K562 (cell line): ENCODE results near the gene MVK. TPM values are rescaled to one million over a fixed set of nuclear protein-coding genes. Genes with fewer than 3 reads are reported as not detected.
A peak's percentile ranks its signal among the peaks of the same experiment; 100 is the strongest.

Experiments
- ATAC-seq: fragments of 200-7000 bp; cut with Tn5 transposase; 3 replicates; pipeline ENCODE4 v1.9.1; 2020; ENCODE audit warnings: moderate library complexity
- BruUV-seq: library from RNA; stranded (reverse); fragments of 400-500 nt; replicated peaks from 2 replicates; lab custom pipeline; 2021; lab: Mats Ljungman, UMichigan
- CTCF ChIA-PET: fragments of 300-600 bp; formaldehyde crosslinking; extraction: SDS; loops from one replicate; lab custom pipeline; 2021; ENCODE audit warnings: low intra/inter-chr PET ratio; lab: Yijun Ruan, JAX
- POLR2A ChIA-PET: fragments of 300-600, 350-650 bp; sonication (Branson Sonifier 250); formaldehyde crosslinking; extraction: SDS; loops from one replicate; lab custom pipeline; 2021; ENCODE audit warnings: antibody characterized with exemption, inconsistent platforms; lab: Yijun Ruan, JAX
- DNase-seq, 4 experiments: peaks; one replicate each; pipeline versions ENCODE4 v3.0.0 to v3.0.0-alpha.2; 2011 to 2018; ENCODE audit warnings: low spot score in 3 of 4, mixed read lengths in 3 of 4; ENCODE audit errors: extremely low read depth in 1 of 4
- FAIRE-seq: peaks from 2 replicates; lab custom pipeline; 2011; peaks lifted over from hg19 to GRCh38; lab: Jason Lieb, UNC
- H2AFZ ChIP-seq: 2 replicates; pipeline ENCODE4 v1.6.0; 2011; ENCODE audit warnings: low read depth, low read length, control low read depth, inconsistent platforms
- H3K27ac ChIP-seq: fragments of 200-600 bp; 3 replicates; pipeline ENCODE4 v1.8.0; 2011; ENCODE audit warnings: low read depth, mild to moderate bottlenecking, control low read depth, inconsistent platforms, low read length, moderate library complexity, mixed read lengths; ENCODE audit errors: extremely low read depth
- H3K27me3 ChIP-seq, 2 experiments: fragments of 300-600 bp in 1 of 2; 2 replicates in 1 of 2; 3 replicates in 1 of 2; pipeline versions ENCODE4 v1.6.0 to v1.8.0; 2011; ENCODE audit warnings: inconsistent platforms in 2 of 2, low read length in 2 of 2, mild to moderate bottlenecking in 1 of 2, mixed read lengths in 1 of 2, moderate library complexity in 1 of 2; ENCODE audit not compliant: control insufficient read depth in 2 of 2, insufficient read depth in 2 of 2
- H3K36me3 ChIP-seq: fragments of 300-600 bp; 3 replicates; pipeline ENCODE4 v1.8.0; 2011; ENCODE audit warnings: mild to moderate bottlenecking, low read length, inconsistent platforms; ENCODE audit not compliant: control insufficient read depth, insufficient read depth
- H3K4me1 ChIP-seq, 2 experiments: fragments of 200-600 bp in 1 of 2; replicated peaks in 1 of 2; 2 replicates in 1 of 2; 3 replicates in 1 of 2; pipeline versions ENCODE4 v1.5.1 to v1.8.0; 2011; ENCODE audit warnings: inconsistent platforms in 2 of 2, low read length in 2 of 2, mild to moderate bottlenecking in 1 of 2, mixed read lengths in 1 of 2, moderate library complexity in 1 of 2; ENCODE audit not compliant: control insufficient read depth in 2 of 2, insufficient read depth in 2 of 2
- H3K4me2 ChIP-seq: 2 replicates; pipeline ENCODE4 v1.6.1; 2011; ENCODE audit warnings: low read length, control low read depth, inconsistent platforms, mixed read lengths; ENCODE audit not compliant: insufficient read depth
- H3K4me3 ChIP-seq: fragments of 200-600 bp; sonication (generic), shearing (Covaris generic); 2 replicates; pipeline ENCODE4 v1.5.1; 2016; ENCODE audit warnings: control low read depth, inconsistent platforms
- H3K79me2 ChIP-seq: fragments of 200-600 bp; 3 replicates; pipeline ENCODE4 v1.8.0; 2011; ENCODE audit warnings: low read length, inconsistent platforms; ENCODE audit not compliant: control insufficient read depth, insufficient read depth
- H3K9ac ChIP-seq, 2 experiments: 2 replicates each; pipeline versions ENCODE4 v1.6.0 to v1.6.1; 2011; ENCODE audit warnings: low read depth in 2 of 2, low read length in 2 of 2, control low read depth in 1 of 2, inconsistent platforms in 1 of 2, mild to moderate bottlenecking in 1 of 2, mixed read lengths in 1 of 2; ENCODE audit not compliant: insufficient read depth in 1 of 2
- H3K9me1 ChIP-seq: one replicate; pipeline ENCODE4 v1.6.0; 2011; ENCODE audit warnings: inconsistent platforms, mild to moderate bottlenecking, low read length, moderate library complexity; ENCODE audit not compliant: control insufficient read depth, insufficient read depth
- H3K9me3 ChIP-seq: replicated peaks from 2 replicates; pipeline ENCODE4 v1.5.1; 2011; ENCODE audit warnings: low read depth, low read length, inconsistent platforms; ENCODE audit not compliant: control insufficient read depth, insufficient read depth
- H4K20me1 ChIP-seq: replicated peaks from 2 replicates; pipeline ENCODE4 v1.6.1; 2011; ENCODE audit warnings: low read length, inconsistent platforms, mixed read lengths; ENCODE audit not compliant: control insufficient read depth, insufficient read depth
- CHD4 ChIP-seq: fragments of 200-600 bp; sonication (generic); IDR thresholded peaks from 3 replicates; pipeline ENCODE4 v1.6.1; 2012; ENCODE audit warnings: low read depth, mild to moderate bottlenecking, mixed read lengths, low read length, inconsistent platforms; ENCODE audit not compliant: insufficient read depth, insufficient replicate concordance, poor library complexity, severe bottlenecking
- ETS2 ChIP-seq: IDR thresholded peaks from 2 replicates; pipeline ENCODE4 v1.6.1; 2016; ENCODE audit warnings: borderline replicate concordance, missing genetic modification characterization, mild to moderate bottlenecking, moderate library complexity, missing compliant biosample characterization; ENCODE audit not compliant: poor library complexity, severe bottlenecking
- FOSL1 ChIP-seq: fragments of 200-800 bp; sonication (Bioruptor generic); conservative IDR thresholded peaks from 2 replicates; pipeline ENCODE4 v1.6.1; 2016; ENCODE audit warnings: missing genetic modification characterization, missing compliant biosample characterization
- KLF1 ChIP-seq: fragments of 450-650 bp; IDR thresholded peaks from 2 replicates; pipeline ENCODE4 v1.6.1; 2016; ENCODE audit warnings: missing genetic modification characterization, missing compliant biosample characterization
- MCM7 ChIP-seq, 2 experiments: fragments of 450-650 bp; IDR thresholded peaks; 2 replicates each; pipeline ENCODE4 v1.6.1; 2016 to 2018
- PPARD ChIP-seq: fragments of 250-450 bp; sonication (Bioruptor Pico); IDR thresholded peaks from 2 replicates; pipeline ENCODE4 v1.8.0; 2022; ENCODE audit warnings: inconsistent platforms, mild to moderate bottlenecking, moderate library complexity
- RCOR1 ChIP-seq, 2 experiments: IDR thresholded peaks; 2 replicates each; pipeline ENCODE4 v1.6.1; 2012; ENCODE audit warnings: low read depth in 2 of 2, low read length in 2 of 2, borderline replicate concordance in 1 of 2, improper control_type of control experiment in 1 of 2
- SMAD2 ChIP-seq: fragments of 150-350 bp; IDR thresholded peaks from 2 replicates; pipeline ENCODE4 v1.6.1; 2014; ENCODE audit warnings: low read depth, mild to moderate bottlenecking, low read length
- TRIM24 ChIP-seq, 2 experiments: fragments of 450-650 bp; IDR thresholded peaks; 2 replicates each; pipeline ENCODE4 v1.6.1; 2016
- ZNF184 ChIP-seq: sonication (generic); formaldehyde crosslinking; IDR thresholded peaks from 2 replicates; pipeline ENCODE4 v1.5.0; 2020; ENCODE audit warnings: missing genetic modification reagents
- ZNF717 ChIP-seq: fragments of 250-450 bp; sonication (Bioruptor Pico); IDR thresholded peaks from 2 replicates; pipeline ENCODE4 v1.5.0; 2021
- WGBS: fragments of 100-300 bp; shearing (Covaris generic); methylation state at CpG from one replicate; pipeline ENCODE4 v1.1.6; 2016; ENCODE audit warnings: low coverage, mixed read lengths; ENCODE audit not compliant: insufficient coverage; ENCODE audit errors: missing lambda C conversion rate; 5-methylcytosine and 5-hydroxymethylcytosine counted together
- in situ Hi-C: fragments of 300-500 bp; cut with MboI; formaldehyde crosslinking; loops from 4 replicates; pipeline ENCODE4 v1.15.0; 2018; ENCODE audit warnings: inconsistent platforms, mixed read lengths
- intact Hi-C: fragments of 100-400 bp; cut with micrococcal nuclease; formaldehyde crosslinking; loops from 2 replicates; pipeline ENCODE4 v1.14.2; 2022
- polyA plus RNA-seq, 8 experiments: library from polyadenylated mRNA; depleted of rRNA in 4 of 8; stranded (reverse) in 5 of 8; unstranded in 3 of 8; fragments of >200 nt; fragmentation: Nextera tagmentation in 2 of 8; fragmentation: Illumina TruSeq in 1 of 8; extraction: Ambion mirVana in 2 of 8; extraction: Trizol in 1 of 8; gene quantifications; 2 replicates each; pipeline versions ENCODE4 v1.2.1 to v1.2.3, GENCODE V29; 2011 to 2014; ENCODE audit warnings: inconsistent platforms in 1 of 8, missing spikeins in 1 of 8
- total RNA-seq, 7 experiments: library from RNA; depleted of rRNA in 6 of 7; stranded (reverse); fragments of >200 nt in 6 of 7; fragmentation: Illumina TruSeq in 2 of 7; extraction: Trizol in 2 of 7; gene quantifications; 2 replicates each; pipeline versions ENCODE4 v1.2.1 to v1.2.3, GENCODE V29; 2011 to 2021; ENCODE audit warnings: low replicate concordance in 1 of 7
- TF ChIP-seq, protein P1 (sequence below), 2 experiments: fragments of 450-650 bp; IDR thresholded peaks; 2 replicates each; pipeline ENCODE4 v1.6.1; 2016
- TF ChIP-seq, protein P2 (sequence below): fragments of 450-650 bp; formaldehyde crosslinking; IDR thresholded peaks from 2 replicates; pipeline ENCODE4 v1.4.0; 2022; ENCODE audit warnings: missing genetic modification characterization
- TF ChIP-seq, protein P3 (sequence below): fragments of 250-450 bp; sonication (Bioruptor Pico); IDR thresholded peaks from 2 replicates; pipeline ENCODE4 v1.8.0; 2022; ENCODE audit warnings: moderate library complexity, mild to moderate bottlenecking, inconsistent platforms

MVK gene
- total and polyA plus RNA-seq, 9 of the 15 experiments (the other 6 are each of a cell fraction or from before 2014, with no cell fraction given) = 0.41 to 33.6 (median 18.8) TPM

DNA sequence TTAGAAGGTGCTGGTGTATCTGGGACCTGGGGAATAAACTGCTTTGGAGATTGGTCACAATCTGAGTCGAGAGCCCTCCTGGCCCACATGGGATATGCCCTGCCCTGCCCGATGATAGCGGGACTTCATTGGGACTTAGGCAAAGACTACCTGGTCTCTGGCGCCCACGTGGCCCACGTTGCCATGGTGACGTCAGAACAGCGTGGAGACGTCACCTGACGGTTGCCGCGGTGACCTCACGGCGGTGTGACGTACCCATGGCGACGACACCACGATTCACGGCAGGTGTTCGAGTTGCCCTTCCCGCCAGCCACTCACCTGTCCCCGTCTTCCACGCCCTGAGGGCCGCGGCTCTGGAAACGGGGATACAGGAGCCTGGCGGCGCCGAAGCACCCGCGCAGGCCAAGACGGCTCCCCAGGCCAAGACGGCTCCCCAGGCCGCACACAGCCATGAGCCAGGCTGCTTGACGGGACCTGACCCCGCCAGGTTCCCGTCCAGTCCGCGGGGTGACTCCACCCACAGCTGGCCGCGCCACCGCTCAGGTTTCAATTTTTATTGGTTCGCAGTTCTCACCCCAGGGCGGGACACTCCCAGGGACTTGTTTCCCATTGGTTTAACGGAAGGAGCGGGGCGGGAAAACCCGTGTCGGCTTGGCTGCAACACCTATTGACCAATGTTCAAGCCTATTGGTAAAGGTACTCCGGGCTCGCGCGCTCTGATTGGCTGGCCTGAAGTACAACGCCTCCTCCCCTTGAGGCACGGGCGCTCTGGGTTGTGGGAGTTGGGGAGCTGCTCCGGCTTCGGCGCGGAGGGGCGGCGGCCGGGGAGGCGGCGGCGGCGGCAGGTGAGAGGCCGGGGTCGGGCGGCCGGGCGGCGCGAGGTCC is at the start of gene MVK, which contains the start of gene MMAB (continued):
- TF ChIP-seq, protein P1, sequence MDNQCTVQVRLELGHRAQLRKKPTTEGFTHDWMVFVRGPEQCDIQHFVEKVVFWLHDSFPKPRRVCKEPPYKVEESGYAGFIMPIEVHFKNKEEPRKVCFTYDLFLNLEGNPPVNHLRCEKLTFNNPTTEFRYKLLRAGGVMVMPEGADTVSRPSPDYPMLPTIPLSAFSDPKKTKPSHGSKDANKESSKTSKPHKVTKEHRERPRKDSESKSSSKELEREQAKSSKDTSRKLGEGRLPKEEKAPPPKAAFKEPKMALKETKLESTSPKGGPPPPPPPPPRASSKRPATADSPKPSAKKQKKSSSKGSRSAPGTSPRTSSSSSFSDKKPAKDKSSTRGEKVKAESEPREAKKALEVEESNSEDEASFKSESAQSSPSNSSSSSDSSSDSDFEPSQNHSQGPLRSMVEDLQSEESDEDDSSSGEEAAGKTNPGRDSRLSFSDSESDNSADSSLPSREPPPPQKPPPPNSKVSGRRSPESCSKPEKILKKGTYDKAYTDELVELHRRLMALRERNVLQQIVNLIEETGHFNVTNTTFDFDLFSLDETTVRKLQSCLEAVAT (IDR thresholded peaks at IDR 0.05) = peak in 1 of 2 experiments; percentile 53; a peak in 1 of 4 replicates
- no peak for TF ChIP-seq KLF1 (tag)
- TF ChIP-seq SMAD2 = no peak

DNA sequence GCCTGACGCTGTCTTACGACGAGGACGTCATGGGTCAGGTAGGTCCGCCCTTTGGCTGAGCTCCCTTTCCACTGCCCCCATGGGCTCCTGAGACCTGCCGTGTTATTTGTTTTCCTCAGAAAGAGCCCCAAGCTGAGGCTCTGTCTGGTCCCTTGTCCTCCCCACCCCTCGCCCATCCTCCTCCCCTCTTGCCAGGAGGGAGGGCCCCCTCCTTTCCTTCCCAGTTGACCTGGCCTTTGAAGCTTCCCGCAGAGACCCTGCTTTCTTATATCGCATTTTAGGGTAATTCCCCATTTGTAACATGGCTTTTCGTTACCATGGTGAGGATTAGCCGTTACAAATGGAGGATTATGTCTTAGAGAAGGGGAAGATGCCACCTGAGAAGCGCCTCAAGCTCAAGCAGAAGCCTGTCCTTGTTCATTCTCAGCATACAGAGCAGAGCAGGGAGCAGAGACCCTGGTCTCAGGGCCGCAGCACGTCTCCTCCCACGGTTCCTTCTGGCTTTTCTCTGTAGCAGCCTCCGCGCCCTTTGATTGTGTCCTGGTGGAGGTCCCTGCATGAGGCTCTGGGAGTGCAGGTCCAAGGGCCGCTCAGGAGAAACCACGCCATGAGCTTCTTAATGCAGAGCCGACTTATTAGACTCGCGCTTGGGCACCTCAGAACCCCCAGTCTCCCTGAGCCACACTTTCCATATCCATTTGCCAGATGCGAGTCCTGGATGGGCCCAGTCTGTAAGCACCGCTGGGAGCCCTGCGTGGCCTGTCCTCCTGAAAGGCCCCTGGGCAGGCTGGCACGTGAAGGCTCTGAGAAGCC is 48.9 kb upstream of the MVK start:
- intact Hi-C loops (no loop called here), in situ Hi-C loops (no loop called here)
- no peak for FAIRE-seq
- BruUV-seq = no TSS peak
- Histone ChIP-seq H3K4me1 (no peaks in the 10 kb centered on the region), H3K27ac (no peak overlapping the region), H3K36me3 (peaks cover 27% of the 10 kb centered on the region; the same call in 2 of the 3 replicates), H3K27me3 (no peaks in the 10 kb centered on the region), H4K20me1 (no peaks in the 10 kb centered on the region), H3K4me2 (no peak overlapping the region), H3K9ac (peak overlapping the region in 1 of 2 experiments; percentile 61; a peak in 2 of 4 replicates), H3K9me1 (peaks cover 2% of the 10 kb centered on the region), H3K79me2 (no peaks in the 10 kb centered on the region), H2AFZ (no peak overlapping the region), H3K4me3 (no peak overlapping the region), H3K9me3 (no peaks in the 10 kb centered on the region)
- 86% methylated on average over 25 of the region's 26 CpGs for WGBS
- no peak for DNase-seq
- POLR2A ChIA-PET = interaction anchor here (0.6 to 1.8 kb wide), 3 partner anchors 9 to 649 kb away, joined by 3 to 11 read pairs (median 4); no protein-coding TSS in a partner anchor
- no peak for ATAC-seq
- CTCF ChIA-PET = no interaction called here
- TF ChIP-seq RCOR1 (IDR thresholded peaks at IDR 0.05; ENCODE audit: borderline replicate concordance in 1 of 2, low read depth in 2 of 2, low read length in 2 of 2) (no peak), CHD4 (no peak), MCM7 (IDR thresholded peaks at IDR 0.05) (no peak), ETS2 (tag) (no peak), FOSL1 (tag) (no peak), ZNF717 (no peak), PPARD (CRISPR knock-in tag) (no peak), TRIM24 (IDR thresholded peaks at IDR 0.05) (no peak), ZNF184 (no peak)
- TF ChIP-seq, protein P2, sequence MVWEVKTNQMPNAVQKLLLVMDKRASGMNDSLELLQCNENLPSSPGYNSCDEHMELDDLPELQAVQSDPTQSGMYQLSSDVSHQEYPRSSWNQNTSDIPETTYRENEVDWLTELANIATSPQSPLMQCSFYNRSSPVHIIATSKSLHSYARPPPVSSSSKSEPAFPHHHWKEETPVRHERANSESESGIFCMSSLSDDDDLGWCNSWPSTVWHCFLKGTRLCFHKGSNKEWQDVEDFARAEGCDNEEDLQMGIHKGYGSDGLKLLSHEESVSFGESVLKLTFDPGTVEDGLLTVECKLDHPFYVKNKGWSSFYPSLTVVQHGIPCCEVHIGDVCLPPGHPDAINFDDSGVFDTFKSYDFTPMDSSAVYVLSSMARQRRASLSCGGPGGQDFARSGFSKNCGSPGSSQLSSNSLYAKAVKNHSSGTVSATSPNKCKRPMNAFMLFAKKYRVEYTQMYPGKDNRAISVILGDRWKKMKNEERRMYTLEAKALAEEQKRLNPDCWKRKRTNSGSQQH (CRISPR knock-in tag) = no peak
- TF ChIP-seq, protein P3, sequence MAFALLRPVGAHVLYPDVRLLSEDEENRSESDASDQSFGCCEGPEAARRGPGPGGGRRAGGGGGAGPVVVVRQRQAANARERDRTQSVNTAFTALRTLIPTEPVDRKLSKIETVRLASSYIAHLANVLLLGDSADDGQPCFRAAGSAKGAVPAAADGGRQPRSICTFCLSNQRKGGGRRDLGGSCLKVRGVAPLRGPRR (CRISPR knock-in tag) = no peak
